OCI-LY7 (cell line): ENCODE data around the gene SMC5. TPM values are rescaled to one million over a fixed set of nuclear protein-coding genes. Genes with fewer than 3 reads are reported as not detected.

ENCODE experiments used
- BruUV-seq: library from RNA; stranded (reverse); fragments of 400-500 nt; replicated peaks from 2 replicates; lab custom pipeline; 2021; lab: Mats Ljungman, UMichigan
- CTCF ChIA-PET: fragments of 300-600 bp; sonication (Branson Sonifier 250); formaldehyde crosslinking; loops from one replicate; lab custom pipeline; 2022; ENCODE audit warnings: antibody characterized with exemption; ENCODE audit not compliant: unreplicated experiment; lab: Charles Lee
- POLR2A ChIA-PET: fragments of 300-600 bp; sonication (Branson Sonifier 250); formaldehyde crosslinking; loops from one replicate; lab custom pipeline; 2022; ENCODE audit warnings: antibody characterized with exemption; lab: Charles Lee
- DNase-seq: peaks from one replicate; pipeline ENCODE4 v3.0.0-alpha.2; 2015; ENCODE audit warnings: low spot score
- H2AFZ ChIP-seq: fragments of 200-600 bp; sonication (generic), shearing (Covaris generic); 2 replicates; pipeline ENCODE4 v1.6.1; 2014; ENCODE audit warnings: mild to moderate bottlenecking, antibody characterized with exemption, low read length, moderate library complexity
- H3K27ac ChIP-seq: fragments of 200-600 bp; sonication (generic); 2 replicates; pipeline ENCODE4 v1.5.1; 2014; ENCODE audit warnings: mixed run types, low read depth, mild to moderate bottlenecking, moderate library complexity, low read length, inconsistent platforms; ENCODE audit not compliant: poor library complexity, severe bottlenecking
- H3K36me3 ChIP-seq: fragments of 200-600 bp; sonication (generic); 2 replicates; pipeline ENCODE4 v1.6.1; 2014; ENCODE audit warnings: mild to moderate bottlenecking, antibody characterized with exemption, low read length, moderate library complexity, mixed read lengths; ENCODE audit not compliant: insufficient read depth
- H3K4me1 ChIP-seq: fragments of 200-600 bp; sonication (generic); 2 replicates; pipeline ENCODE4 v1.5.1; 2014; ENCODE audit warnings: mild to moderate bottlenecking, low read length; ENCODE audit not compliant: insufficient read depth, poor library complexity, severe bottlenecking
- H3K4me2 ChIP-seq: fragments of 200-600 bp; sonication (generic); 2 replicates; pipeline ENCODE4 v1.6.1; 2014; ENCODE audit warnings: mild to moderate bottlenecking, low read length
- H3K4me3 ChIP-seq: fragments of 200-600 bp; sonication (generic); 2 replicates; pipeline ENCODE4 v1.5.1; 2014; ENCODE audit warnings: mild to moderate bottlenecking, low read depth, low read length; ENCODE audit not compliant: poor library complexity, severe bottlenecking
- H3K79me2 ChIP-seq: fragments of 200-600 bp; sonication (generic); 2 replicates; pipeline ENCODE4 v1.6.1; 2016; ENCODE audit warnings: low read depth, mild to moderate bottlenecking, low read length, moderate library complexity, mixed read lengths; ENCODE audit not compliant: insufficient read depth
- H3K9me2 ChIP-seq: fragments of 200-600 bp; sonication (generic); 2 replicates; pipeline ENCODE4 v1.6.1; 2016; ENCODE audit warnings: mild to moderate bottlenecking, low read length, mixed read lengths; ENCODE audit not compliant: insufficient read depth
- H3K9me3 ChIP-seq: fragments of 200-600 bp; sonication (generic); 2 replicates; pipeline ENCODE4 v1.6.1; 2014; ENCODE audit warnings: mild to moderate bottlenecking, mixed run types, low read length, mixed read lengths
- H4K20me1 ChIP-seq: fragments of 200-600 bp; sonication (generic); 2 replicates; pipeline ENCODE4 v1.6.1; 2014; ENCODE audit warnings: mild to moderate bottlenecking, antibody characterized with exemption, low read length, moderate library complexity, mixed read lengths; ENCODE audit not compliant: insufficient read depth
- CTCF ChIP-seq: fragments of 200-600 bp; sonication (generic); conservative IDR thresholded peaks from 2 replicates; pipeline ENCODE4 v1.5.1; 2014; ENCODE audit warnings: mild to moderate bottlenecking, antibody characterized with exemption, low read length, moderate library complexity, mixed read lengths
- EZH2phosphoT487 ChIP-seq: fragments of 200-600 bp; sonication (generic); IDR thresholded peaks from 2 replicates; pipeline ENCODE4 v1.6.1; 2018; ENCODE audit warnings: low read depth, borderline replicate concordance, mild to moderate bottlenecking, mixed run types, antibody characterized with exemption, low read length, moderate library complexity, mixed read lengths
- intact Hi-C: fragments of 100-400 bp; cut with micrococcal nuclease; formaldehyde crosslinking; loops from one replicate; pipeline ENCODE4 v1.10.0; 2022; ENCODE audit not compliant: unreplicated experiment
- total RNA-seq, 2 experiments: library from RNA; depleted of rRNA in 1 of 2; stranded (reverse); fragments of >200 nt in 1 of 2; shearing (Covaris generic) in 1 of 2; gene quantifications; 2 replicates each; pipeline ENCODE4 v1.2.3, GENCODE V29; 2014 to 2022

SMC5 gene
- total RNA-seq, 2 experiments from 2014 or later = 38.9 to 42.0 TPM

GRCh38 chr9:70385426-70385825 is 126.6 kb downstream of the SMC5 start:
- intact Hi-C loops = no loop called here
- no peak for TF ChIP-seq EZH2phosphoT487
- no peak for TF ChIP-seq CTCF
- no peaks in the 10 kb centered on the region for H3K36me3 ChIP-seq
- no peaks in the 10 kb centered on the region for H3K4me1 ChIP-seq
- H4K20me1 ChIP-seq = no peaks in the 10 kb centered on the region
- no peak overlapping the region for H3K27ac ChIP-seq
- no peaks in the 10 kb centered on the region for H3K9me2 ChIP-seq
- no peak overlapping the region for H3K4me2 ChIP-seq
- no TSS peak for BruUV-seq
- no peaks in the 10 kb centered on the region for H3K79me2 ChIP-seq
- H2AFZ ChIP-seq = no peak overlapping the region
- H3K9me3 ChIP-seq = no peaks in the 10 kb centered on the region
- no peak overlapping the region for H3K4me3 ChIP-seq
- no peak for DNase-seq
- POLR2A ChIA-PET = no interaction called here
- CTCF ChIA-PET = no interaction called here

- CTCF ChIA-PET = no interaction called here
- Histone ChIP-seq H3K79me2 (no peaks in the 10 kb centered on the region), H3K4me3 (no peak overlapping the region), H3K27ac (no peak overlapping the region), H4K20me1 (no peaks in the 10 kb centered on the region), H3K4me2 (no peak overlapping the region), H3K9me2 (no peaks in the 10 kb centered on the region), H3K36me3 (no peaks in the 10 kb centered on the region), H3K4me1 (no peaks in the 10 kb centered on the region), H2AFZ (no peak overlapping the region), H3K9me3 (no peaks in the 10 kb centered on the region)
- TF ChIP-seq EZH2phosphoT487 (no peak), CTCF (no peak)
- no TSS peak for BruUV-seq
- intact Hi-C loops = no loop called here
- POLR2A ChIA-PET = no interaction called here
- DNase-seq = no peak
These were observed 128.9 kb downstream of the SMC5 start for GRCh38 chr9:70387663-70388062.

- no peak overlapping the region for H2AFZ ChIP-seq
- H3K9me2 ChIP-seq = no peaks in the 10 kb centered on the region
- H3K4me1 ChIP-seq = no peaks in the 10 kb centered on the region
- no TSS peak for BruUV-seq
- no peak for DNase-seq
- CTCF ChIA-PET = no interaction called here
- no peak for TF ChIP-seq EZH2phosphoT487
- H3K36me3 ChIP-seq = no peaks in the 10 kb centered on the region
- POLR2A ChIA-PET = no interaction called here
- no peaks in the 10 kb centered on the region for H3K9me3 ChIP-seq
- H4K20me1 ChIP-seq = no peaks in the 10 kb centered on the region
- intact Hi-C loops = no loop called here
- H3K4me3 ChIP-seq = no peak overlapping the region
- H3K27ac ChIP-seq = no peak overlapping the region
- no peaks in the 10 kb centered on the region for H3K79me2 ChIP-seq
- no peak overlapping the region for H3K4me2 ChIP-seq
These were observed 130.4 kb downstream of the SMC5 start for GRCh38 chr9:70389188-70389587.
